DLD1 (cell line): Measurements from ENCODE around the gene MINK1.

Experiments used
- in situ Hi-C: cut with HindIII; loops from 2 replicates; pipeline ENCODE4 v1.10.0; 2017; ENCODE audit warnings: low sequenced_read_pairs

Gene MINK1

DNA sequence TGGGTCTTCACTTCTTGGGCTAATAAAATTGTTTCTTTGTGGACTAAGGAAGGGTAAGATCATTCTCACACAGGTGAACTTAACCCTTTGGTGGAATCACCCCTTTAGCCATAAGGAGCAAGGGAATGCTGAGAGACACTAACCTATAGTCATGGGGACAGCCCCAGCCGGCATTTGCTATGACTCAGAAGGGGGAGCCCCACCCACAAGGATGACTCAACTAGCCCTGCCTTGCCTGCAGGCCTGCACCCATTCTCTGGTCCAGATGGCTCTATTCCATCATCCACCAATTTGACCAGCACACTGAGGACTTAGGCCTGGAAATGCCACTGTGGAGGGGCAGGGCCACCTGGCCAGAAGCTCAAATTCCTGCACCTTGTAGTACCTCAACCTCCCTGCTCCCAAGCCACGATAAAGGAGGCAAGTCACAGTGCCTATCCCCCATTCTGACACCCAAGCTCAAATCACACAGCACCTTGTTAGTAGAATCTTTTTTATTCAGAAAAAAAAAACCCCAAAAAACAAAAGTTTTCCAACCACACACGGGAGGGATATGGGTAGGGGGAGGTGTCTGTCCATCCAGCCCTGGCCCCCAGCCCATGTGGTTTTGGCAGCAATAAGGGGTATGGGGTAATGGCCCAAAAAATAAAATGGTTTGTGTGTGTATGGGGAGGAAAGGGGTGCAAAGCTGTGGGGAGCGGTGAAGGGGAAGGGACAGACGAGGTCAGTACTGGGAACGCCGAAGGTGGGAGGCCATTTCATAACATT, 112.2 kb downstream of the MINK1 start:
- in situ Hi-C loops = no loop called here

DNA sequence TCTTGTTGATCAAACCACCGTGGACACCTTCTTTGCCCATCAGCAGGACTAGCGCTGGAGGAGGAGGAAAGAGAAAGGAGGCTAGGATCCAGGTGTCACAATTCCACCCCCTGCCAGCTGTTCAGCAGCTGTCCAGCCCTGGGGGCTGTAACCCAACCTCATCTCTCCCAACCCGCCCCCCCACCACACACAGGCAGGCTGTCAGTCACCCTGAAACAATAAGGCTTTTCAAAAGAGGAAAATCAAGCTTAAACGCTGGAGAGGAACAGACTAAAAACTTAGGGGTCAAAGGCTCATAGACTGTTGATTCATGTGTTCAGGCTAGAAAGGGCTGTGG, 112.8 kb downstream of the MINK1 start:
- in situ Hi-C loops = no loop called here

DNA sequence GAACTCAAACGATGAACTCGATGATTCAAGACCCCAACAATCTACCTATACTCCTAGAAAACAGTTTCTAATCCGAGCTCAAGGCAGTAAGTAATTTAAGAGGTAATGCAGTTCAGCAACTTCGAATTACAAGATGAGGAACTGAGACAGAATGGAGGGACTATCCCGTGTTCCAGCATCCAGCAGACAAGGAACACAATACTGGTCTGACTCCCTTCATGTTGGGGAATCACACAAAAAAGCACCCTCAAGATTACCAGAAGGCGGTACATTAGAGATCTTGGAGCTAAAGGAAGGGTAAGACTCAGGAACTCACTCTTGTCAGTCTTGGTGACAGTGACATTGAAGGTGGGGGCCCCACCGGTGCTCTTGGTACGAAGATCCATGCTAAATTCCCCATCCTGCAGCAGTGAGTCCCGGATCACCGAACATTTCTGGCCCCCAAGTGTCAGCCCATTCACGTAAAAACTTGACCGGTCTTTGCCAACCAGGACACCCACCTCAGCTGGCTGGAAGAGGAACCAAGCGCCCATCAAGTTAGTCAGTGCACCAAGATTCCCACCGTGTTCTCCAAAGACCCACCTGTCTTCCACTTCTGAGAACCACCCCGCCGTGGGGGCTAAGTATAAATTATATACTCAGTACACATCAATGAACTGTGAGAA, 113.3 kb downstream of the MINK1 start:
- in situ Hi-C loops = no loop called here

DNA sequence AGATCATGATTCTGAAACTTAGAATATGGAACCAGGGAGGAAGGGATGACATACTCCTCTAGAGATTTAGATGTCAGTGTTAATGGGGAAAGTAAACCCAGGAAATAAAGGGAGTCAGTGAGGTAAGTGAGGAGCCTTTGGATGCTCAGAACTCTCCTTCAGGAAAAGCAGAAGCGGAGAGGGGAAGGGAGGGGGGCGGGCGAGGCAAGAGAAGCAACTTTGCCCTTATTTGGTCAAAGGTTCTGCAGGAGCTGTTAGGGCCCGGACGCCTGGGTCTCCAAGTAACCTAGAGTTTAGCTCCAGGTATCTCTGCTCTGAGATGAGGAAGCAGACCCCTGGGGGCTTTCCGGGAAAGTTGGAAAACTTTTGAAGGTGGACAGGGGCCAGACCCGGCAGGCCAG, 113.9 kb downstream of the MINK1 start:
- in situ Hi-C loops = no loop called here
